Liver (tissue), 3 donors: Measurements from ENCODE around the gene ABCA9.
A peak's percentile ranks its signal among the peaks of the same experiment; 100 is the strongest.

ENCODE experiments used
- GABPA ChIP-seq, 2 donors: IDR thresholded peaks in 1 of 2; conservative IDR thresholded peaks in 1 of 2; 2 replicates each; pipeline ENCODE4 v1.6.1; 2016; ENCODE audit warnings: antibody characterized with exemption in 2 of 2, mild to moderate bottlenecking in 1 of 2, moderate library complexity in 1 of 2
- RAD21 ChIP-seq, 2 donors: IDR thresholded peaks; 2 replicates each; pipeline ENCODE4 v1.6.1; 2016; ENCODE audit warnings: antibody characterized with exemption in 2 of 2, mild to moderate bottlenecking in 2 of 2
- SP1 ChIP-seq: IDR thresholded peaks from 2 replicates; pipeline ENCODE4 v1.6.1; 2018; ENCODE audit warnings: antibody characterized with exemption, mild to moderate bottlenecking
- TAF1 ChIP-seq: conservative IDR thresholded peaks from 2 replicates; pipeline ENCODE4 v1.6.1; 2016; ENCODE audit warnings: antibody characterized with exemption, mild to moderate bottlenecking
- TF ChIP-seq, protein P1 (sequence below): fragments of 150-350 bp; IDR thresholded peaks from 2 replicates; pipeline ENCODE4 v1.5.1; 2017; ENCODE audit warnings: improper control_type of control experiment, low read depth, low read length; ENCODE audit not compliant: missing input control
- TF ChIP-seq, protein P2 (sequence below): IDR thresholded peaks from 2 replicates; pipeline ENCODE4 v1.6.1; 2016; ENCODE audit warnings: antibody characterized with exemption
- TF ChIP-seq, protein P3 (sequence below): IDR thresholded peaks from 2 replicates; pipeline ENCODE4 v1.6.1; 2016; ENCODE audit warnings: antibody characterized with exemption
- TF ChIP-seq, protein P4 (sequence below): IDR thresholded peaks from 2 replicates; pipeline ENCODE4 v1.6.1; 2016; ENCODE audit warnings: antibody characterized with exemption, mild to moderate bottlenecking
- donor health status: healthy.
- donor health status: healthy.

DNA sequence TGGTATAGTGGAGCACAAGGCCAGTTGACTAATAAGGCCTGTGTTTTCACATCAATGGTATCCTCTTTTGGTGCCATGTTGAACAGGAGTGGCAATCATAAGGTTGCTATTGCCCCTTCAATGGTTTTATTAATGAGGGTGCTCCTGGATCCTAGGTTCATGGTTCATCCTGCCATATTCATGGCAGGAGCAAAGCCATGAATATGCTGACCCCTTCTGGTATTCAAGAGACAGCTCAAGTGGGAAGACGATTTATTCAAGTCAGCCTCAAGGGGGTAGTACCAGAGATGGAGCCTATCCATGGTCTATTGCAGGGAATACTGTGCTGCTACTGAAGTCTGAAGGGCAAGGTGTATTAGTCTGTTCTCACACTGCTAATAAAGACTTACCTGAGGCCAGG, 2.6 kb downstream of the ABCA9 start:
- TF ChIP-seq, protein P1, sequence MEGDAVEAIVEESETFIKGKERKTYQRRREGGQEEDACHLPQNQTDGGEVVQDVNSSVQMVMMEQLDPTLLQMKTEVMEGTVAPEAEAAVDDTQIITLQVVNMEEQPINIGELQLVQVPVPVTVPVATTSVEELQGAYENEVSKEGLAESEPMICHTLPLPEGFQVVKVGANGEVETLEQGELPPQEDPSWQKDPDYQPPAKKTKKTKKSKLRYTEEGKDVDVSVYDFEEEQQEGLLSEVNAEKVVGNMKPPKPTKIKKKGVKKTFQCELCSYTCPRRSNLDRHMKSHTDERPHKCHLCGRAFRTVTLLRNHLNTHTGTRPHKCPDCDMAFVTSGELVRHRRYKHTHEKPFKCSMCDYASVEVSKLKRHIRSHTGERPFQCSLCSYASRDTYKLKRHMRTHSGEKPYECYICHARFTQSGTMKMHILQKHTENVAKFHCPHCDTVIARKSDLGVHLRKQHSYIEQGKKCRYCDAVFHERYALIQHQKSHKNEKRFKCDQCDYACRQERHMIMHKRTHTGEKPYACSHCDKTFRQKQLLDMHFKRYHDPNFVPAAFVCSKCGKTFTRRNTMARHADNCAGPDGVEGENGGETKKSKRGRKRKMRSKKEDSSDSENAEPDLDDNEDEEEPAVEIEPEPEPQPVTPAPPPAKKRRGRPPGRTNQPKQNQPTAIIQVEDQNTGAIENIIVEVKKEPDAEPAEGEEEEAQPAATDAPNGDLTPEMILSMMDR = no peak
- TF ChIP-seq RAD21 (IDR thresholded peaks at IDR 0.05) (peak; percentile 33 to 43), TAF1 (no peak), SP1 (no peak), GABPA (IDR thresholded peaks at IDR 0.05 in 1 of 2, conservative IDR thresholded peaks at IDR 0.05 in 1 of 2) (no peak)
- TF ChIP-seq, protein P2, sequence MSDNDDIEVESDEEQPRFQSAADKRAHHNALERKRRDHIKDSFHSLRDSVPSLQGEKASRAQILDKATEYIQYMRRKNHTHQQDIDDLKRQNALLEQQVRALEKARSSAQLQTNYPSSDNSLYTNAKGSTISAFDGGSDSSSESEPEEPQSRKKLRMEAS = no peak
- TF ChIP-seq, protein P3, sequence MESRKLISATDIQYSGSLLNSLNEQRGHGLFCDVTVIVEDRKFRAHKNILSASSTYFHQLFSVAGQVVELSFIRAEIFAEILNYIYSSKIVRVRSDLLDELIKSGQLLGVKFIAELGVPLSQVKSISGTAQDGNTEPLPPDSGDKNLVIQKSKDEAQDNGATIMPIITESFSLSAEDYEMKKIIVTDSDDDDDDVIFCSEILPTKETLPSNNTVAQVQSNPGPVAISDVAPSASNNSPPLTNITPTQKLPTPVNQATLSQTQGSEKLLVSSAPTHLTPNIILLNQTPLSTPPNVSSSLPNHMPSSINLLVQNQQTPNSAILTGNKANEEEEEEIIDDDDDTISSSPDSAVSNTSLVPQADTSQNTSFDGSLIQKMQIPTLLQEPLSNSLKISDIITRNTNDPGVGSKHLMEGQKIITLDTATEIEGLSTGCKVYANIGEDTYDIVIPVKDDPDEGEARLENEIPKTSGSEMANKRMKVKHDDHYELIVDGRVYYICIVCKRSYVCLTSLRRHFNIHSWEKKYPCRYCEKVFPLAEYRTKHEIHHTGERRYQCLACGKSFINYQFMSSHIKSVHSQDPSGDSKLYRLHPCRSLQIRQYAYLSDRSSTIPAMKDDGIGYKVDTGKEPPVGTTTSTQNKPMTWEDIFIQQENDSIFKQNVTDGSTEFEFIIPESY = no peak
- TF ChIP-seq, protein P4, sequence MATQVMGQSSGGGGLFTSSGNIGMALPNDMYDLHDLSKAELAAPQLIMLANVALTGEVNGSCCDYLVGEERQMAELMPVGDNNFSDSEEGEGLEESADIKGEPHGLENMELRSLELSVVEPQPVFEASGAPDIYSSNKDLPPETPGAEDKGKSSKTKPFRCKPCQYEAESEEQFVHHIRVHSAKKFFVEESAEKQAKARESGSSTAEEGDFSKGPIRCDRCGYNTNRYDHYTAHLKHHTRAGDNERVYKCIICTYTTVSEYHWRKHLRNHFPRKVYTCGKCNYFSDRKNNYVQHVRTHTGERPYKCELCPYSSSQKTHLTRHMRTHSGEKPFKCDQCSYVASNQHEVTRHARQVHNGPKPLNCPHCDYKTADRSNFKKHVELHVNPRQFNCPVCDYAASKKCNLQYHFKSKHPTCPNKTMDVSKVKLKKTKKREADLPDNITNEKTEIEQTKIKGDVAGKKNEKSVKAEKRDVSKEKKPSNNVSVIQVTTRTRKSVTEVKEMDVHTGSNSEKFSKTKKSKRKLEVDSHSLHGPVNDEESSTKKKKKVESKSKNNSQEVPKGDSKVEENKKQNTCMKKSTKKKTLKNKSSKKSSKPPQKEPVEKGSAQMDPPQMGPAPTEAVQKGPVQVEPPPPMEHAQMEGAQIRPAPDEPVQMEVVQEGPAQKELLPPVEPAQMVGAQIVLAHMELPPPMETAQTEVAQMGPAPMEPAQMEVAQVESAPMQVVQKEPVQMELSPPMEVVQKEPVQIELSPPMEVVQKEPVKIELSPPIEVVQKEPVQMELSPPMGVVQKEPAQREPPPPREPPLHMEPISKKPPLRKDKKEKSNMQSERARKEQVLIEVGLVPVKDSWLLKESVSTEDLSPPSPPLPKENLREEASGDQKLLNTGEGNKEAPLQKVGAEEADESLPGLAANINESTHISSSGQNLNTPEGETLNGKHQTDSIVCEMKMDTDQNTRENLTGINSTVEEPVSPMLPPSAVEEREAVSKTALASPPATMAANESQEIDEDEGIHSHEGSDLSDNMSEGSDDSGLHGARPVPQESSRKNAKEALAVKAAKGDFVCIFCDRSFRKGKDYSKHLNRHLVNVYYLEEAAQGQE = no peak
